ENCODE measurements around the gene CRTC3. TPM values are rescaled to one million over a fixed set of nuclear protein-coding genes. Genes with fewer than 3 reads are reported as not detected.

The CRTC3 gene
- total and polyA plus RNA-seq, 2 experiments from 2014 or later, result 15.1 to 24.5 TPM

- Histone ChIP-seq H3K4me3 (no peak overlapping the region), H3K9me3 (ENCODE audit: low read depth) (no peaks in the 10 kb centered on the region), H3K36me3 (no peaks in the 10 kb centered on the region), H3K27ac (no peak overlapping the region), H3K27me3 (peaks cover 4% of the 10 kb centered on the region), H3K4me1 (ENCODE audit: low read depth) (peaks cover 7% of the 10 kb centered on the region)
- no peak for DNase-seq (ENCODE audit: low read depth in 1 of 2, low spot score in 1 of 2)
- no peak for TF ChIP-seq CTCF (IDR thresholded peaks at IDR 0.05; ENCODE audit: low read depth, low read length)
Measured at GRCh38 chr15:90529011-90529370, 732 bp upstream of the CRTC3 start.

DNA sequence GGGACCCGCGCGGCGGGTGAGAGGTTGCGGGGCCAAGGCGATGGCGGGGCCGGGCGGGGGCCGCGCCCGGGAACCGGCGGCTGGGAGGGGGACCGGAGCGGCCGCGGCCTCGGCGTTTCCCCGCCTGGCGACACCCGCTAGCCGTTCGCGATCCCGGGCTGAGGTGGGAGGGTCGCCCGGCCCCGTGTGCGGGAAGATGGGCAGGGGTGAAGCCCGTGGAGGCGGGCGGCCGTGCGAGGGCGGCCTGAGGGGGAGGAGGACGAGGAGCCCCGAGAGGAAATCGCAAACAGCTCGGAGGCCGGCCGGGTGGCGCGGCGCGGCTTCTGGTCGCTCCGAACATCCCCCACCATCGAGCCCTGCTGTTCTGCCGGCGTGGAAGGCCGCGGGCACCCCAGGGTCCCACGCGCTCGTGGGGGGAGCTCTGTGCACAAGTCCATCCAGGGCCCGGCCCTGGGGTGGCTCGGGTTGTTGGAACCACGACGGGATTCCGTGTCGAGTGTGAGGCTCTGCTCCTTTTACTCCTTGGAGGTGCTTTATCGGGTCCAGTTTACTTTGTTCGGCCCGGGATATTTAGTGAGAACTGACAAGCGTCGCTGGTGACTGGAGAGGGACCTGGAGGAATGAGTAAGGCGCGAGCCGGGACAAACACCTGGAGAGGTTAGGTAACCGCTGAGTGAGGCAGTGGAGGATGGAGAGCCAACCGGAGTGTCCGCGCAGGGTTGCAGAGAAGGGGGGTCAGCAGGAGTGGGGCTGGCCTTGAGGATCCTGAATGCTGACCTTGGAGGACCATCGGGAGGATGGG is 728 bp downstream of the CRTC3 start:
- DNase-seq (ENCODE audit: low read depth in 1 of 2, low spot score in 1 of 2), result peak; percentile 45 to 50
- H3K4me3 ChIP-seq, result peak overlapping the region; percentile 73
- H3K36me3 ChIP-seq, result no peaks in the 10 kb centered on the region
- peaks cover 11% of the 10 kb centered on the region for H3K4me1 ChIP-seq (ENCODE audit: low read depth)
- H3K27me3 ChIP-seq, result peaks cover 4% of the 10 kb centered on the region
- TF ChIP-seq CTCF (IDR thresholded peaks at IDR 0.05; ENCODE audit: low read depth, low read length), result no peak
- H3K9me3 ChIP-seq (ENCODE audit: low read depth), result no peaks in the 10 kb centered on the region
- peak overlapping the region; percentile 55 for H3K27ac ChIP-seq

DNA sequence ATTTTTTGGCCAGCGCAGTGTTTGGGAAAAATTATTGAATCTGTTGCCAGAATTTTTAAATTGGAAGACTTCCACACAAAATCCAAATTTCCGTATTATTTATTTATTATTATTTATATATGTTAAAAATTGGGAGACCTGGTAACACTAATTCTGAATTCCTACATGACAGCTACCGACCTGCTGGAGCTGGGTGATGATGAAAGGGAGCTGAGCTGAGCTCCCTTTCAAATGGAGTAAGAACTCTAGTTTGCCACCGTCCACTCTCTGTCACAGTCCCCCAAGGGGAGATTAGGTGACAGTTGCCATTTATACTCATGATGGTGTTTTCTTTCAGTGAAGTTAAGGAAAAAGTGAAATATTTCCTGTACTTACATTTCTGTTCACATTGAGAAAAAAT is 1.4 kb downstream of the CRTC3 start:
- Histone ChIP-seq H3K27ac (no peak overlapping the region), H3K27me3 (peaks cover 4% of the 10 kb centered on the region), H3K36me3 (no peaks in the 10 kb centered on the region), H3K4me1 (ENCODE audit: low read depth) (peaks cover 15% of the 10 kb centered on the region), H3K9me3 (ENCODE audit: low read depth) (no peaks in the 10 kb centered on the region), H3K4me3 (peak overlapping the region; percentile 73)
- no peak for DNase-seq (ENCODE audit: low read depth in 1 of 2, low spot score in 1 of 2)
- TF ChIP-seq CTCF (IDR thresholded peaks at IDR 0.05; ENCODE audit: low read depth, low read length), result no peak

- H3K27ac ChIP-seq, result no peak overlapping the region
- no peak for TF ChIP-seq CTCF (IDR thresholded peaks at IDR 0.05; ENCODE audit: low read depth, low read length)
- no peaks in the 10 kb centered on the region for H3K27me3 ChIP-seq
- no peaks in the 10 kb centered on the region for H3K9me3 ChIP-seq (ENCODE audit: low read depth)
- H3K36me3 ChIP-seq, result no peaks in the 10 kb centered on the region
- peaks cover 15% of the 10 kb centered on the region for H3K4me1 ChIP-seq (ENCODE audit: low read depth)
- no peak overlapping the region for H3K4me3 ChIP-seq
- no peak for DNase-seq (ENCODE audit: low read depth in 1 of 2, low spot score in 1 of 2)
Measured at GRCh38 chr15:90535254-90535653, 5.5 kb downstream of the CRTC3 start.

DNA sequence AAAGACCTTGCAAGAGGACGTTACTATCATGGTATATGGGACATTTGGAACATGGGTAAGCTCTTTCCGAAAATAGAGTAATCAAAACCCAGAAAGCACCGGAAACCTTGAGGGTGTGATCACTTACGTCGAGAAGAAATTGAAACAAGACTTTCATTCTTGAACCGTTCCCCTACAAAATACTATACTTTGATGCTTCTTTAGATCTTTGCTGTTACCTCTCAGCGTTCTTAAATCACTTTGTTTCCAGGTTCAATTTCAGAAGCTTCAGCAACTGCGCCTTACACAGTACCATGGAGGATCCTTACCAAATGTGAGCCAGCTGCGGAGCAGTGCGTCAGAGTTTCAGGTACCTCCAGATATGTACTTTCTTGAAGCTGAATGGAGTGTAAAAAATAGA is 10.1 kb downstream of the CRTC3 start:
- no peak for TF ChIP-seq CTCF (IDR thresholded peaks at IDR 0.05; ENCODE audit: low read depth, low read length)
- H3K4me1 ChIP-seq (ENCODE audit: low read depth), result peaks cover 8% of the 10 kb centered on the region
- no peaks in the 10 kb centered on the region for H3K9me3 ChIP-seq (ENCODE audit: low read depth)
- H3K36me3 ChIP-seq, result no peaks in the 10 kb centered on the region
- H3K4me3 ChIP-seq, result no peak overlapping the region
- no peak overlapping the region for H3K27ac ChIP-seq
- no peaks in the 10 kb centered on the region for H3K27me3 ChIP-seq
- no peak for DNase-seq (ENCODE audit: low read depth in 1 of 2, low spot score in 1 of 2)
